ENCODE data around the gene HOXC10.

HOXC10 gene

GRCh38 chr12:53973236-53974042 lies 11.5 kb upstream of the HOXC10 start:
- no peak for TF ChIP-seq CTCF (IDR thresholded peaks at IDR 0.05; ENCODE audit: low read depth, low read length, missing control alignments)
- DNase-seq (ENCODE audit: low read depth), result no peak
- H3K4me3 ChIP-seq (ENCODE audit: low read depth, low read length), result no peak overlapping the region
- in situ Hi-C loops (cut with HindIII; ENCODE audit: low sequenced_read_pairs), result no loop called here

- in situ Hi-C loops (cut with HindIII; ENCODE audit: low sequenced_read_pairs), result no loop called here
- no peak within 1 kb of the TSS for H3K4me3 ChIP-seq (ENCODE audit: low read depth, low read length)
- TF ChIP-seq CTCF (IDR thresholded peaks at IDR 0.05; ENCODE audit: low read depth, low read length, missing control alignments), result no peak
- DNase-seq (ENCODE audit: low read depth), result no peak
Measured at GRCh38 chr12:53974084-53975063, 10.6 kb upstream of the HOXC10 start, which contains the start of gene HOTAIR. Gene HOTAIR, minus strand, starts transcription at chr12:53974954.

GRCh38 chr12:53975064-53975471 lies 9.9 kb upstream of the HOXC10 start:
- in situ Hi-C loops (cut with HindIII; ENCODE audit: low sequenced_read_pairs), result no loop called here
- no peak for DNase-seq (ENCODE audit: low read depth)
- no peak overlapping the region for H3K4me3 ChIP-seq (ENCODE audit: low read depth, low read length)
- TF ChIP-seq CTCF (IDR thresholded peaks at IDR 0.05; ENCODE audit: low read depth, low read length, missing control alignments), result no peak

- in situ Hi-C loops (cut with HindIII; ENCODE audit: low sequenced_read_pairs), result no loop called here
- no peak for TF ChIP-seq CTCF (IDR thresholded peaks at IDR 0.05; ENCODE audit: low read depth, low read length, missing control alignments)
- H3K4me3 ChIP-seq (ENCODE audit: low read depth, low read length), result no peak overlapping the region
- no peak for DNase-seq (ENCODE audit: low read depth)
Measured at GRCh38 chr12:53975479-53976152, 9.3 kb upstream of the HOXC10 start.

GRCh38 chr12:53976172-53976822 lies 8.6 kb upstream of the HOXC10 start:
- TF ChIP-seq CTCF (IDR thresholded peaks at IDR 0.05; ENCODE audit: low read depth, low read length, missing control alignments), result no peak
- in situ Hi-C loops (cut with HindIII; ENCODE audit: low sequenced_read_pairs), result no loop called here
- no peak overlapping the region for H3K4me3 ChIP-seq (ENCODE audit: low read depth, low read length)
- no peak for DNase-seq (ENCODE audit: low read depth)

All from astrocyte of the cerebellum (primary cell).